Measurements from ENCODE around the gene SORCS2.

- TF ChIP-seq CTCF (IDR thresholded peaks at IDR 0.05) = no peak
- TF ChIP-seq POLR2A (IDR thresholded peaks at IDR 0.05) = no peak
Measured at GRCh38 chr4:7540206-7540605, 347.9 kb downstream of the SORCS2 start.
